Measurements from ENCODE around the gene SCUBE3. TPM values are rescaled to one million over a fixed set of nuclear protein-coding genes. Genes with fewer than 3 reads are reported as not detected.

SCUBE3 gene
- total and polyA plus RNA-seq, 2 of the 4 experiments (the other 2 are of a cell fraction) = 19.9 to 45.5 TPM

- no peaks in the 10 kb centered on the region; the same call in 1 of the 2 replicates for H3K27me3 ChIP-seq (ENCODE audit: control insufficient read depth, insufficient read depth, low read length)
- peak overlapping the region; percentile 9; the same call in 1 of the 2 replicates for H4K5ac ChIP-seq (ENCODE audit: low read depth, low read length)
- H3K14ac ChIP-seq (replicated peaks; ENCODE audit: low read depth, low read length) = peak overlapping the region; percentile 61
- no peak overlapping the region for H3K56ac ChIP-seq (ENCODE audit: extremely low read depth, insufficient read depth, low read length)
- no peaks in the 10 kb centered on the region for H4K20me1 ChIP-seq (ENCODE audit: insufficient read depth, low read length)
- 0 out of 2 replicates have a peak overlapping the region, but pooled peaks have one; percentile 61 for H3K23ac ChIP-seq (ENCODE audit: low read depth, low read length)
- peaks cover 20% of the 10 kb centered on the region for H3K9me1 ChIP-seq (ENCODE audit: insufficient read depth, low read length)
- H2BK15ac ChIP-seq (ENCODE audit: low read depth, low read length) = peak overlapping the region; percentile 45; the same call in 2 of the 3 replicates
- BruUV-seq (replicated peaks) = no TSS peak
- no peak for TF ChIP-seq USF2 (IDR thresholded peaks at IDR 0.05; ENCODE audit: low read depth, low read length)
- TF ChIP-seq MAZ (IDR thresholded peaks at IDR 0.05; ENCODE audit: borderline replicate concordance, low read depth, low read length) = no peak
- TF ChIP-seq MAFK (IDR thresholded peaks at IDR 0.05; ENCODE audit: low read depth, low read length) = no peak
- no peak for TF ChIP-seq FOS (IDR thresholded peaks at IDR 0.05; ENCODE audit: low read depth, low read length)
- no peak for TF ChIP-seq CEBPB (IDR thresholded peaks at IDR 0.05; ENCODE audit: low read depth, low read length)
- TF ChIP-seq SMC3 (IDR thresholded peaks at IDR 0.05; ENCODE audit: low read depth, low read length) = no peak
- no peak for TF ChIP-seq NFE2L2 (IDR thresholded peaks at IDR 0.05; ENCODE audit: low read depth, low read length)
- no peak for TF ChIP-seq RAD21 (IDR thresholded peaks at IDR 0.05; ENCODE audit: low read length)
- no peak for TF ChIP-seq ELK1 (IDR thresholded peaks at IDR 0.05; ENCODE audit: borderline replicate concordance, low read depth, low read length)
- no peak for TF ChIP-seq MXI1 (IDR thresholded peaks at IDR 0.05; ENCODE audit: borderline replicate concordance, low read depth, low read length)
- no peak for TF ChIP-seq RCOR1 (IDR thresholded peaks at IDR 0.05; ENCODE audit: insufficient replicate concordance, low read length)
- no peak for TF ChIP-seq POLR2A (IDR thresholded peaks at IDR 0.05; ENCODE audit: low read depth, low read length)
- no peak for TF ChIP-seq CHD1 (IDR thresholded peaks at IDR 0.05; ENCODE audit: low read depth, low read length)
- TF ChIP-seq RFX5 (IDR thresholded peaks at IDR 0.05; ENCODE audit: low read depth, low read length) = no peak
- no peak for TF ChIP-seq BHLHE40 (IDR thresholded peaks at IDR 0.05; ENCODE audit: low read depth, low read length)
- no peak for TF ChIP-seq CTCF (conservative IDR thresholded peaks at IDR 0.05; ENCODE audit: low read depth, low read length)
- peak overlapping the region; percentile 30; the same call in 1 of the 2 replicates for H4K91ac ChIP-seq (ENCODE audit: insufficient read depth, low read depth, low read length)
- H3K9ac ChIP-seq (ENCODE audit: low read depth, low read length) = no peak overlapping the region
- peaks cover 0 to 3% of the 10 kb centered on the region in 2 experiments; a peak in 1 of 4 replicates for H3K79me1 ChIP-seq (ENCODE audit: low read depth in 1 of 2, low read length in 2 of 2)
- peak overlapping the region; percentile 85 for H2BK120ac ChIP-seq (ENCODE audit: low read depth, low read length)
- WGBS, 2 experiments (ENCODE audit: extremely low coverage in 2 of 2, insufficient read length in 1 of 2) = 83% methylated on average over 1 of the region's 4 CpGs; no CpG with 5 or more reads in 1 of the 2 experiments
- H3K4me2 ChIP-seq (ENCODE audit: low read depth, low read length) = no peak overlapping the region
- H3K27ac ChIP-seq (ENCODE audit: insufficient read depth, low read length) = no peak overlapping the region
- H2AK9ac ChIP-seq (replicated peaks; ENCODE audit: low read depth, low read length, poor library complexity) = peak overlapping the region; percentile 2
- peak overlapping the region; percentile 78 for H3K4ac ChIP-seq (ENCODE audit: low read depth, low read length)
- ATAC-seq (ENCODE audit: low read depth) = 0 out of 2 replicates have a peak, but pooled peaks have one; percentile 4
- H3K4me1 ChIP-seq (ENCODE audit: control insufficient read depth, insufficient read depth, low read length) = peaks cover 18% of the 10 kb centered on the region
- in situ Hi-C loops (cut with MboI; ENCODE audit: low sequenced_read_pairs) (no loop called here), intact Hi-C loops (cut with micrococcal nuclease) (loop anchor here (5.0 kb wide), 1 partner anchor 37 kb away; no protein-coding TSS in a partner anchor), dilution Hi-C loops (cut with HindIII; ENCODE audit: low sequenced_read_pairs, unreplicated experiment) (no loop called here)
- H3K36me3 ChIP-seq (ENCODE audit: control insufficient read depth, insufficient read depth, low read length) = no peaks in the 10 kb centered on the region
- ChIA-PET CTCF (no interaction called here), POLR2A (ENCODE audit: unreplicated experiment) (no interaction called here)
- no peak overlapping the region for H3K4me3 ChIP-seq (ENCODE audit: insufficient read depth, low read depth, low read length)
- H3K18ac ChIP-seq (ENCODE audit: low read depth, low read length) = peak overlapping the region; percentile 35; the same call in 1 of the 2 replicates
- peak overlapping the region; percentile 4 for H2AFZ ChIP-seq (replicated peaks; ENCODE audit: low read length, poor library complexity)
- peak overlapping the region; percentile 49 for H2BK5ac ChIP-seq (ENCODE audit: low read depth, low read length, poor library complexity, severe bottlenecking)
- H4K8ac ChIP-seq (ENCODE audit: low read depth in 2 of 2, low read length in 2 of 2) = peak overlapping the region; percentile 1 to 70; a peak in 1 of 4 replicates
- H2BK20ac ChIP-seq (ENCODE audit: low read depth, low read length) = peak overlapping the region; percentile 88
- H3K9me3 ChIP-seq (ENCODE audit: control insufficient read depth, insufficient read depth, low read length) = 0 out of 2 replicates have a peak, but pooled peaks cover 2% of the 10 kb centered on the region
- H2AK5ac ChIP-seq (ENCODE audit: low read depth, low read length) = peak overlapping the region; percentile 85
- DNase-seq = no peak
Measured at GRCh38 chr6:35164868-35165267, 48.9 kb upstream of the SCUBE3 start.

All from IMR-90 (cell line).